Neural cell (in vitro differentiated cells): ENCODE measurements around the gene EFCC1. TPM values are rescaled to one million over a fixed set of nuclear protein-coding genes. Genes with fewer than 3 reads are reported as not detected.

Source experiments
- H2AFZ ChIP-seq: fragments of 200-600, 300-800 bp; sonication (generic), shearing (Covaris generic); 2 replicates; pipeline ENCODE4 v1.6.0; 2014; ENCODE audit warnings: low read depth, mild to moderate bottlenecking, antibody characterized with exemption, low read length, moderate library complexity
- H3F3A ChIP-seq: fragments of 200-600 bp; shearing (Covaris generic); 2 replicates; pipeline ENCODE4 v1.6.1; 2016; ENCODE audit warnings: mild to moderate bottlenecking, moderate library complexity, mixed read lengths, antibody characterized with exemption, low read length; ENCODE audit not compliant: insufficient read depth, poor library complexity, severe bottlenecking
- H3K27ac ChIP-seq: fragments of 200-600, 300-800 bp; sonication (generic), shearing (Covaris generic); 2 replicates; pipeline ENCODE4 v1.5.1; 2014; ENCODE audit warnings: mild to moderate bottlenecking, low read length, moderate library complexity
- H3K27me3 ChIP-seq: fragments of 300-800, 200-600 bp; sonication (generic), shearing (Covaris generic); 2 replicates; pipeline ENCODE4 v1.6.0; 2014; ENCODE audit warnings: mild to moderate bottlenecking, low read depth, low read length, moderate library complexity; ENCODE audit not compliant: insufficient read depth
- H3K36me3 ChIP-seq: fragments of 300-800, 200-600 bp; sonication (generic), shearing (Covaris generic); 2 replicates; pipeline ENCODE4 v1.5.1; 2014; ENCODE audit warnings: mild to moderate bottlenecking, antibody characterized with exemption, low read length, moderate library complexity; ENCODE audit not compliant: insufficient read depth
- H3K4me2 ChIP-seq: fragments of 300-800, 200-600 bp; sonication (generic), shearing (Covaris generic); 2 replicates; pipeline ENCODE4 v1.6.0; 2014; ENCODE audit warnings: mild to moderate bottlenecking, low read length
- H3K4me3 ChIP-seq: fragments of 300-800, 200-600 bp; sonication (generic), shearing (Covaris generic); 2 replicates; pipeline ENCODE4 v1.5.1; 2014; ENCODE audit warnings: mild to moderate bottlenecking, low read length, moderate library complexity
- H3K79me2 ChIP-seq: fragments of 200-600 bp; shearing (Covaris generic); replicated peaks from 2 replicates; pipeline ENCODE4 v1.6.0; 2014; ENCODE audit warnings: mild to moderate bottlenecking, low read length, moderate library complexity; ENCODE audit not compliant: insufficient read depth
- H3K9ac ChIP-seq: fragments of 300-800, 200-600 bp; sonication (generic), shearing (Covaris generic); 2 replicates; pipeline ENCODE4 v1.6.1; 2016; ENCODE audit warnings: mild to moderate bottlenecking, low read length, mixed read lengths
- H3K9me2 ChIP-seq: fragments of 200-600 bp; shearing (Covaris generic); 2 replicates; pipeline ENCODE4 v1.6.1; 2016; ENCODE audit warnings: mild to moderate bottlenecking, low read length, mixed read lengths; ENCODE audit not compliant: insufficient read depth
- H3K9me3 ChIP-seq: fragments of 200-600, 300-800 bp; sonication (generic), shearing (Covaris generic); 2 replicates; pipeline ENCODE4 v1.6.1; 2016; ENCODE audit warnings: mild to moderate bottlenecking, mixed run types, low read length, moderate library complexity, mixed read lengths
- H4K20me1 ChIP-seq: fragments of 200-600 bp; shearing (Covaris generic); 2 replicates; pipeline ENCODE4 v1.6.1; 2016; ENCODE audit warnings: mild to moderate bottlenecking, mixed run types; ENCODE audit not compliant: insufficient read depth
- EP300 ChIP-seq: fragments of 450-650 bp; conservative IDR thresholded peaks from 2 replicates; pipeline ENCODE4 v1.6.1; 2014; ENCODE audit warnings: antibody characterized with exemption, mild to moderate bottlenecking, moderate library complexity; ENCODE audit not compliant: poor library complexity, severe bottlenecking
- EZH2 ChIP-seq: fragments of 200-600, 300-800 bp; shearing (Covaris generic), sonication (generic); IDR thresholded peaks from 2 replicates; pipeline ENCODE4 v1.6.1; 2014; ENCODE audit warnings: antibody characterized with exemption, low read length, borderline replicate concordance, mild to moderate bottlenecking; ENCODE audit not compliant: insufficient read depth, poor library complexity, severe bottlenecking
- MXI1 ChIP-seq: fragments of 450-650 bp; conservative IDR thresholded peaks from 2 replicates; pipeline ENCODE4 v1.6.1; 2014; ENCODE audit warnings: antibody characterized with exemption, mild to moderate bottlenecking; ENCODE audit not compliant: poor library complexity, severe bottlenecking
- POLR2AphosphoS5 ChIP-seq: IDR thresholded peaks from 2 replicates; pipeline ENCODE4 v1.6.1; 2012
- RAD21 ChIP-seq: fragments of 450-650 bp; conservative IDR thresholded peaks from 2 replicates; pipeline ENCODE4 v1.6.1; 2014; ENCODE audit warnings: antibody characterized with exemption, mild to moderate bottlenecking, moderate library complexity
- SMC3 ChIP-seq: fragments of 450-650 bp; conservative IDR thresholded peaks from 2 replicates; pipeline ENCODE4 v1.6.1; 2014; ENCODE audit warnings: antibody characterized with exemption, mild to moderate bottlenecking, moderate library complexity; ENCODE audit not compliant: poor library complexity
- TAF1 ChIP-seq: IDR thresholded peaks from 2 replicates; pipeline ENCODE4 v1.6.1; 2012; ENCODE audit warnings: low read depth
- polyA plus RNA-seq: library from polyadenylated mRNA; depleted of rRNA; stranded (reverse); fragments of >200 nt; gene quantifications from 2 replicates; pipeline ENCODE4 v1.2.3, GENCODE V29; 2014
- TF ChIP-seq, protein P1 (sequence below): IDR thresholded peaks from 2 replicates; pipeline ENCODE4 v1.6.1; 2012; ENCODE audit warnings: borderline replicate concordance
- TF ChIP-seq, protein P2 (sequence below): fragments of 450-650 bp; IDR thresholded peaks from 2 replicates; pipeline ENCODE4 v1.5.1; 2014; ENCODE audit warnings: antibody characterized with exemption, mild to moderate bottlenecking, moderate library complexity; ENCODE audit not compliant: poor library complexity, severe bottlenecking

The EFCC1 gene
- polyA plus RNA-seq, 1 donor from 2014 or later, result not detected

DNA sequence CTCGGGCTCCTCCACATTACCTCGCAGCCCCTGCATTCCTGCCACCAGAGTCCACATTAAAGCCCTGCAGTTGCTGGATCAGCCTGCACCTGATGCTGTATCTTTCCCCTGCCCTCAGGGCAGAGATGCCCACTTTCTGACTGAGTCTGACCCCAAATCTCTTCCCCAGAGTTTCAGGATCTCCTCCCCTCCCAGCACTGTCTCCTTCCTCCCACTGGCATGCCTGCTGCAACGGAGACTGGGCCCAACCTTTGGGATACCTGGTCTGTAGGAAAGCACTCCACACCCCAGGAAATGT lies 38.9 kb downstream of the EFCC1 start:
- Histone ChIP-seq H3F3A (no peaks in the 10 kb centered on the region), H3K9ac (no peak overlapping the region), H3K79me2 (no peaks in the 10 kb centered on the region)

DNA sequence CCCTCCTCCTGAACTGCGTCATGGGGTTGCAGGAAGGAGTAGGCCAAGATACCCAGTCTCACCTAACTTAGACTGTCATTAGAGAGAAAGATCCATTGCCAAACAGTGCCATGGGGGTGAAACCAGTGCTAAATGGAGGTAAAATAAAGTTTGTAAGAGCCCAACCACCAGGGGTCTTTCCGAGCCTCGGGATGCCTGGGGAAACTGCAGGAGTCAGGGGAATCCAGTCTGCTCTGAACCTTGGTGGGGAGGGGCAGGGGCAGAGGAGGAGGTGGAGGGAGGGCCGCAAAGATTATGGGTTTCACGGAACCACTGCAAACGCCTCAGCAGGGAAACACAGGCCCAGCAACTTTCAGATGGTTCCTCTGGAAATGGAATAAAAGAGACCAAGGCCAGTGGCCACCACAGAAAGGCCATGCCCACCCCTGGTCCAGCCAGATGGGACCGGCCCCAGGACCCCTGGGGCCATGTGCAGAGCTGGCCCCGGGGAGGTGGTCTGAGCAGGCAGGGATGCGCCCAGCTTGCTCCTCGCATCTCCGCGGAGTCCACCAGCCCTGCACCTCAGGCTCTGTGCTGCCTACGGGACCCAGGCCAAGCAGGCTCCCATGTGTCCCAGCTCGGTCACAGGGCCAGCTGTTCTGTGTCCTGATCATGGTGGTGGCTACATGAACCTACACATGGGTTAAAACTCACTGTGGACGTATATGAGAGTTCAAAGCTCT lies 39.6 kb downstream of the EFCC1 start:
- H2AFZ ChIP-seq, result no peak overlapping the region
- no peaks in the 10 kb centered on the region for H4K20me1 ChIP-seq
- H3F3A ChIP-seq, result no peaks in the 10 kb centered on the region
- H3K36me3 ChIP-seq, result no peaks in the 10 kb centered on the region
- no peaks in the 10 kb centered on the region for H3K79me2 ChIP-seq
- no peak overlapping the region for H3K27ac ChIP-seq
- TF ChIP-seq EZH2 (no peak), EP300 (no peak), RAD21 (no peak), TAF1 (no peak), SMC3 (no peak), MXI1 (no peak), POLR2AphosphoS5 (no peak)
- TF ChIP-seq, protein P1, sequence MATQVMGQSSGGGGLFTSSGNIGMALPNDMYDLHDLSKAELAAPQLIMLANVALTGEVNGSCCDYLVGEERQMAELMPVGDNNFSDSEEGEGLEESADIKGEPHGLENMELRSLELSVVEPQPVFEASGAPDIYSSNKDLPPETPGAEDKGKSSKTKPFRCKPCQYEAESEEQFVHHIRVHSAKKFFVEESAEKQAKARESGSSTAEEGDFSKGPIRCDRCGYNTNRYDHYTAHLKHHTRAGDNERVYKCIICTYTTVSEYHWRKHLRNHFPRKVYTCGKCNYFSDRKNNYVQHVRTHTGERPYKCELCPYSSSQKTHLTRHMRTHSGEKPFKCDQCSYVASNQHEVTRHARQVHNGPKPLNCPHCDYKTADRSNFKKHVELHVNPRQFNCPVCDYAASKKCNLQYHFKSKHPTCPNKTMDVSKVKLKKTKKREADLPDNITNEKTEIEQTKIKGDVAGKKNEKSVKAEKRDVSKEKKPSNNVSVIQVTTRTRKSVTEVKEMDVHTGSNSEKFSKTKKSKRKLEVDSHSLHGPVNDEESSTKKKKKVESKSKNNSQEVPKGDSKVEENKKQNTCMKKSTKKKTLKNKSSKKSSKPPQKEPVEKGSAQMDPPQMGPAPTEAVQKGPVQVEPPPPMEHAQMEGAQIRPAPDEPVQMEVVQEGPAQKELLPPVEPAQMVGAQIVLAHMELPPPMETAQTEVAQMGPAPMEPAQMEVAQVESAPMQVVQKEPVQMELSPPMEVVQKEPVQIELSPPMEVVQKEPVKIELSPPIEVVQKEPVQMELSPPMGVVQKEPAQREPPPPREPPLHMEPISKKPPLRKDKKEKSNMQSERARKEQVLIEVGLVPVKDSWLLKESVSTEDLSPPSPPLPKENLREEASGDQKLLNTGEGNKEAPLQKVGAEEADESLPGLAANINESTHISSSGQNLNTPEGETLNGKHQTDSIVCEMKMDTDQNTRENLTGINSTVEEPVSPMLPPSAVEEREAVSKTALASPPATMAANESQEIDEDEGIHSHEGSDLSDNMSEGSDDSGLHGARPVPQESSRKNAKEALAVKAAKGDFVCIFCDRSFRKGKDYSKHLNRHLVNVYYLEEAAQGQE, result no peak
- TF ChIP-seq, protein P2, sequence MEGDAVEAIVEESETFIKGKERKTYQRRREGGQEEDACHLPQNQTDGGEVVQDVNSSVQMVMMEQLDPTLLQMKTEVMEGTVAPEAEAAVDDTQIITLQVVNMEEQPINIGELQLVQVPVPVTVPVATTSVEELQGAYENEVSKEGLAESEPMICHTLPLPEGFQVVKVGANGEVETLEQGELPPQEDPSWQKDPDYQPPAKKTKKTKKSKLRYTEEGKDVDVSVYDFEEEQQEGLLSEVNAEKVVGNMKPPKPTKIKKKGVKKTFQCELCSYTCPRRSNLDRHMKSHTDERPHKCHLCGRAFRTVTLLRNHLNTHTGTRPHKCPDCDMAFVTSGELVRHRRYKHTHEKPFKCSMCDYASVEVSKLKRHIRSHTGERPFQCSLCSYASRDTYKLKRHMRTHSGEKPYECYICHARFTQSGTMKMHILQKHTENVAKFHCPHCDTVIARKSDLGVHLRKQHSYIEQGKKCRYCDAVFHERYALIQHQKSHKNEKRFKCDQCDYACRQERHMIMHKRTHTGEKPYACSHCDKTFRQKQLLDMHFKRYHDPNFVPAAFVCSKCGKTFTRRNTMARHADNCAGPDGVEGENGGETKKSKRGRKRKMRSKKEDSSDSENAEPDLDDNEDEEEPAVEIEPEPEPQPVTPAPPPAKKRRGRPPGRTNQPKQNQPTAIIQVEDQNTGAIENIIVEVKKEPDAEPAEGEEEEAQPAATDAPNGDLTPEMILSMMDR, result no peak
- no peaks in the 10 kb centered on the region for H3K9me2 ChIP-seq
- H3K27me3 ChIP-seq, result no peaks in the 10 kb centered on the region
- H3K9me3 ChIP-seq, result no peaks in the 10 kb centered on the region
- H3K4me2 ChIP-seq, result no peak overlapping the region
- no peak overlapping the region for H3K9ac ChIP-seq
- H3K4me3 ChIP-seq, result no peak overlapping the region

More for the DNA sequence above, 38.9 kb downstream of the EFCC1 start:
- H3K36me3 ChIP-seq, result no peaks in the 10 kb centered on the region
- TF ChIP-seq RAD21 (no peak), EZH2 (no peak), TAF1 (no peak)
- TF ChIP-seq, protein P2, result no peak
- TF ChIP-seq, protein P1, result no peak
- H3K4me3 ChIP-seq, result no peak overlapping the region
- H3K9me2 ChIP-seq, result no peaks in the 10 kb centered on the region
- no peak overlapping the region for H2AFZ ChIP-seq
- H3K4me2 ChIP-seq, result no peak overlapping the region
- H3K27me3 ChIP-seq, result no peaks in the 10 kb centered on the region
- no peak overlapping the region for H3K27ac ChIP-seq
- no peaks in the 10 kb centered on the region for H3K9me3 ChIP-seq
- H4K20me1 ChIP-seq, result no peaks in the 10 kb centered on the region
